ENCODE data around the gene LAS1L.
"Not testable (repeated sequence)": the region's sequence is repeated elsewhere in the genome, so short reads cannot be mapped to it uniquely, and the experiment has no call there.

LAS1L gene

DNA sequence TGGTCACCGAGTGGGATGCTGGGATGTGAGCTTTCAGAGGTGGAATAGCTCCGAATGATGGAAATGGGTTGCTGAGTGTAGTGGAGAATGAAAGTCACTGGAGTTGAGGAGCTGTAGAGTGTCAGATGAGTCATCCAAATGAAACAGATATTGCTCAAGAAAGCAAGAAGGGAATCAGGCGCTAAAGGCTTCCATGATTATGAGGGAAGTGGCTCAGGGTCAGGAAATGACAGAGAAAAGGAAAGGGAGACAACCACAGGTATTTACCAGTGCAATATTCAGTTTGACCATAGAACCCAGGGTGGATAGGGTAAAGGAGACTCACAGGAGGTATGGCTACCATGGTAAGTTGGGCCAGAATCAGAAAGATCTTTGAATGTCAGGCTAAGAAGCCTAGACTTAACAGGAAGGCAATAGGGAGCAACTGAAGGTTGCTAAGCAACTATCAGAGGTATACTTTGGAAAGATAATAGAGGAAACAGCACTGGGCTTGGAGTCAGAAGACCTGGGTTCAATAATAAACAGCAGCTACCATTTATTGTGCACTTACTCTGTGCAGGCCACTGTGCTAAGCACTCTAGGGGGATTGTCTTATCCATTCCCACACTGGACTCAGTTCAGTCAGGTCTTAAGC, 11.7 kb downstream of the LAS1L start:
- DNase-seq (ENCODE audit: extremely low spot score): no peak
- ChIA-PET CTCF (no interaction called here), POLR2A (interaction anchor here (1.5 kb wide), 1 partner anchor 12 kb away, joined by 4 read pairs; the partner anchor contains the start of gene LAS1L)
- TF ChIP-seq FOXM1 (IDR thresholded peaks at IDR 0.05; ENCODE audit: borderline replicate concordance) (no peak), SP1 (IDR thresholded peaks at IDR 0.05) (no peak), L3MBTL2 (conservative IDR thresholded peaks at IDR 0.05) (no peak), ZNF384 (IDR thresholded peaks at IDR 0.05) (no peak), SUZ12 (IDR thresholded peaks at IDR 0.05) (no peak), LEF1 (IDR thresholded peaks at IDR 0.05; ENCODE audit: borderline replicate concordance) (no peak), TARDBP (IDR thresholded peaks at IDR 0.05) (no peak), ARNT (IDR thresholded peaks at IDR 0.05) (no peak)
- TF ChIP-seq, protein P1, sequence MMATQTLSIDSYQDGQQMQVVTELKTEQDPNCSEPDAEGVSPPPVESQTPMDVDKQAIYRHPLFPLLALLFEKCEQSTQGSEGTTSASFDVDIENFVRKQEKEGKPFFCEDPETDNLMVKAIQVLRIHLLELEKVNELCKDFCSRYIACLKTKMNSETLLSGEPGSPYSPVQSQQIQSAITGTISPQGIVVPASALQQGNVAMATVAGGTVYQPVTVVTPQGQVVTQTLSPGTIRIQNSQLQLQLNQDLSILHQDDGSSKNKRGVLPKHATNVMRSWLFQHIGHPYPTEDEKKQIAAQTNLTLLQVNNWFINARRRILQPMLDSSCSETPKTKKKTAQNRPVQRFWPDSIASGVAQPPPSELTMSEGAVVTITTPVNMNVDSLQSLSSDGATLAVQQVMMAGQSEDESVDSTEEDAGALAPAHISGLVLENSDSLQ (IDR thresholded peaks at IDR 0.05): no peak

DNA sequence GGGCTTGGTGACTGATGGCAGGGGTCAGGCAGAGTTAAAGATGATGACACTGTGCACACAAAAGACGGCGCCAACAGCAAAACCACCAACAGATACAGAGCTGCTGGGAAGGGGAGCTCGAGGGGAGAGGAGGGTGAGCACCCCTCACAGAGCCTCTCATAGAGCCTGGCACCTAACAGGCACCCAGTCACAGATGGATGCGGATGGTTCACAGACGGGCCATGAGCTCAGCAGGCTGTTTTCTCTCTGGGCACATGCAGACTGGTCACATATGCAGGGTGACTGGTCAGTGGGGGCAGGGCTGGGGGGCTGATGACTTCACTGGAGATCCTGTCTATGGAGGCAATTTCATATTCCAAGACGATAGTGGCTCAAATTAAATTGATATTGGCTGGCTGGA, 15.1 kb downstream of the LAS1L start:
- CTCF ChIA-PET; DNase-seq (ENCODE audit: extremely low spot score); POLR2A ChIA-PET: not testable (repeated sequence)

DNA sequence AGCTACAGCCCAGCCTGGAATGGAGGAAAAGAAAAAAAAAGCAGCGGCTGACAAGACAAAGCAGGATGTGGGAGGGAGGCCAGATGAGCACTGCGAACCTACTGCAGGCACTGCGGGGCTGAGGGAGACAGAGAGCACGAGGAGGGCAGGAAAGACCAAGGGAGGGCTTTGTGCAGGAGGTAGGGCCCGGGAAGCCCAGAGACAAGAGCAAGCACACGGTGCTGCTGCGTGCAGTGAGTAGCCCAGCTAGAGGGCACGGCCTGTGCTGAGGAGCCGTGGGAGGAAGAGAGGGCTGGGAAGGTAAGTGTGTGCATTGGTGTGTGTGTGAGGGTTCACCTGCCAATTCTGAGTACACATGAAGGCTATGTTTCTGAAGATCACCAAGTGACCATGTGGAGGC, 15.6 kb downstream of the LAS1L start:
- POLR2A ChIA-PET; DNase-seq (ENCODE audit: extremely low spot score): not testable (repeated sequence)
- CTCF ChIA-PET: interaction anchor here (0.6 kb wide), 1 partner anchor 606 kb away, joined by 3 read pairs; no protein-coding TSS in a partner anchor

DNA sequence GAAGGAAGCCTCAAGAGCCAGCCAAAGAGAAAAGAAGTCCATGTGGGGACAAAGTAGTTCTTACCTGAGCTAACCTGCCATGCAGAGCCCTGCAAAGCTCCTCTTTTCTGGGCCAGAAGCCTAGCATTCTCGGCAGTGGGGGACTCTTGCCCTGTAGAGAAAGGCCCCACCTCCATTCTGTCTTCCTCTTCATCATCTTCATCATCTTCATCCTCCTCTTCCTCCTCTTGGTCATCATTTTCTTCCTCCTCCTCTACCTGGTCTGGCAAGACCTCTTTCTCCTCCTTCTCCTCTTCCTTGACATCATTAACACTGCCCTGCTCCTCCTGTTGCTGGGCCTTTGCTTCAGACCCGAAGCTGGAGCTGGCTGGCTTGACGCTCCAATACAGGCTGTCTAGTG, 16.7 kb downstream of the LAS1L start:
- no peak for TF ChIP-seq ZNF384 (IDR thresholded peaks at IDR 0.05)
- TF ChIP-seq, protein P1 (IDR thresholded peaks at IDR 0.05): no peak
- TF ChIP-seq NFRKB (IDR thresholded peaks at IDR 0.05): no peak
- TF ChIP-seq SP1 (IDR thresholded peaks at IDR 0.05): no peak
- no peak for TF ChIP-seq HDGF (IDR thresholded peaks at IDR 0.05; ENCODE audit: borderline replicate concordance)
- TF ChIP-seq FOXA1 (IDR thresholded peaks at IDR 0.05): no peak
- TF ChIP-seq ELF4 (IDR thresholded peaks at IDR 0.05): no peak
- TF ChIP-seq CTBP1 (IDR thresholded peaks at IDR 0.05; ENCODE audit: borderline replicate concordance): no peak
- TF ChIP-seq ARNT (IDR thresholded peaks at IDR 0.05): no peak
- no peak for TF ChIP-seq SUZ12 (IDR thresholded peaks at IDR 0.05)
- TF ChIP-seq FOXK2 (IDR thresholded peaks at IDR 0.05): no peak
- no peak for DNase-seq (ENCODE audit: extremely low spot score)
- POLR2A ChIA-PET: no interaction called here
- CTCF ChIA-PET: no interaction called here

DNA sequence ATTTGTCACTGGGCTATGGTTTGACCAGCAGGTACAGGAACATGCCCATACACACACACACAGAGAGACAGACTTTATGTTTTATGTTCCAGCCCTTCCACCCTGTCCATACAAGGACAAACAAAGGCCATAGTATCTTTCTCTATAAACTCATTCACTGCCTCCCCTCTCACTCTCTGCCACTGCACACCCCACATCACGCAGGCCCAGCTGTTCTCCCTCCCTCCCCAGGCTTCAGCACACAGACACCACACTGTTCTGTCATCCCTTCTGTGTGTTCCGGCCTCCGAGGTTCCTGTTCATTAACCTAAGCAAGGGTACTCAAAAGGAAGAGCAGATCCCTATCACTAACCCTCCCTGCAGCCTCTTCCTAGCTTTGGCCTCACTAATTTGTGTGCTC, 17.8 kb downstream of the LAS1L start:
- POLR2A ChIA-PET: no interaction called here
- CTCF ChIA-PET: no interaction called here
- no peak for TF ChIP-seq TARDBP (IDR thresholded peaks at IDR 0.05)
- TF ChIP-seq, protein P1 (IDR thresholded peaks at IDR 0.05): no peak
- TF ChIP-seq L3MBTL2 (conservative IDR thresholded peaks at IDR 0.05): no peak
- TF ChIP-seq NFRKB (IDR thresholded peaks at IDR 0.05): no peak
- no peak for TF ChIP-seq FOXA1 (IDR thresholded peaks at IDR 0.05)
- TF ChIP-seq SUZ12 (IDR thresholded peaks at IDR 0.05): no peak
- no peak for TF ChIP-seq FOXM1 (IDR thresholded peaks at IDR 0.05; ENCODE audit: borderline replicate concordance)
- no peak for TF ChIP-seq BHLHE40 (IDR thresholded peaks at IDR 0.05; ENCODE audit: borderline replicate concordance)
- no peak for TF ChIP-seq LEF1 (IDR thresholded peaks at IDR 0.05; ENCODE audit: borderline replicate concordance)
- no peak for TF ChIP-seq ARNT (IDR thresholded peaks at IDR 0.05)
- TF ChIP-seq CTBP1 (IDR thresholded peaks at IDR 0.05; ENCODE audit: borderline replicate concordance): no peak
- TF ChIP-seq ELF4 (IDR thresholded peaks at IDR 0.05): no peak
- no peak for TF ChIP-seq ZNF384 (IDR thresholded peaks at IDR 0.05)
- TF ChIP-seq FOXK2 (IDR thresholded peaks at IDR 0.05): no peak
- TF ChIP-seq SP1 (IDR thresholded peaks at IDR 0.05): no peak
- no peak for TF ChIP-seq HDGF (IDR thresholded peaks at IDR 0.05; ENCODE audit: borderline replicate concordance)
- DNase-seq (ENCODE audit: extremely low spot score): no peak

DNA sequence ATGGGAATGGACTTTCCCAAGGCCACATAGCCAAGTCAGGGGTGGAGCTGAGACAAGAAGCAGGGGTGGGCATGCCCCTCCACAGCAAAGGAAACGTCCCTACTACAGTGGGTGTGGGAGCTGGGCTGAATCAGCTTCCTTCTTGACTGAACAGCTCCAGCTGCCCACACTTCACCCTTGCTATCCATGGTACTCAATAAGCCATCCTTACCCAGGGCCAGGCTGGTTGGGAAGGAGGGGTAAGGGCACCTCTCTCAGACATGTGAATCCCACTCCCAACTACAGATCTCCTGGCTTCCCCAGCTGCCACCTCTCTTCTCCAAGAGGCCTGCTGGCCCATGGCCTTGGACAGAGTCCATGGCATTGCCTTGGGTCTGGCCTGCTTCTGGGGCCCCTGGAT, 21.0 kb downstream of the LAS1L start:
- no peak for DNase-seq (ENCODE audit: extremely low spot score)
- TF ChIP-seq, protein P1 (IDR thresholded peaks at IDR 0.05): no peak
- TF ChIP-seq HDGF (IDR thresholded peaks at IDR 0.05; ENCODE audit: borderline replicate concordance) (no peak), FOXK2 (IDR thresholded peaks at IDR 0.05) (no peak), SUZ12 (IDR thresholded peaks at IDR 0.05) (no peak)
- CTCF ChIA-PET: no interaction called here
- POLR2A ChIA-PET: interaction anchor here (2.0 kb wide), 1 partner anchor 21 kb away, joined by 4 read pairs; the partner anchor contains the start of gene LAS1L

DNA sequence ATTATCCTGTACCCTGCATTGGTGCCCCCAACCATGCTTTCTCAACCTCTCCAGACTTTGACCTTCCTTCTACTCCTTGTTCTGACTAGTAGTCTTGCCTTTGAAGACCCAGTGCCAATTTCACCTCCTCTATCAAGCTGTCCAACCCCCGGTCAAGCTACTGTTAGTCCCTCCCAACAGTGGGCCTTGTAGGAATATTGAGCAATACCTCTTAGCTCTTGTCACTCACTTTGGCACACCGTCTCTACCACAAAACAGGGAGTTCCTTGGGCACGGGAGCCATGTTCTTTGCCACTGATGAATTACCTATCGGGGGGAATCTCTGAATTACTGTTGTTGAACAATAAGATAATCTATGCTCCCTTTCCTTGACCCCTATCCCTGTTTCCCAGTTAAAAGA, 25.2 kb downstream of the LAS1L start:
- TF ChIP-seq HDGF (IDR thresholded peaks at IDR 0.05; ENCODE audit: borderline replicate concordance) (no peak), NFRKB (IDR thresholded peaks at IDR 0.05) (no peak), FOXM1 (IDR thresholded peaks at IDR 0.05; ENCODE audit: borderline replicate concordance) (no peak), ELF4 (IDR thresholded peaks at IDR 0.05) (no peak), SP1 (IDR thresholded peaks at IDR 0.05) (no peak), L3MBTL2 (conservative IDR thresholded peaks at IDR 0.05) (no peak), FOXA1 (IDR thresholded peaks at IDR 0.05) (no peak), ARNT (IDR thresholded peaks at IDR 0.05) (no peak), FOXK2 (IDR thresholded peaks at IDR 0.05) (no peak), BHLHE40 (IDR thresholded peaks at IDR 0.05; ENCODE audit: borderline replicate concordance) (no peak), TARDBP (IDR thresholded peaks at IDR 0.05) (no peak), SUZ12 (IDR thresholded peaks at IDR 0.05) (no peak), ZNF384 (IDR thresholded peaks at IDR 0.05) (no peak), CTBP1 (IDR thresholded peaks at IDR 0.05; ENCODE audit: borderline replicate concordance) (no peak), LEF1 (IDR thresholded peaks at IDR 0.05; ENCODE audit: borderline replicate concordance) (no peak)
- TF ChIP-seq, protein P1 (IDR thresholded peaks at IDR 0.05): no peak
- DNase-seq (ENCODE audit: extremely low spot score): no peak
- POLR2A ChIA-PET: no interaction called here
- CTCF ChIA-PET: no interaction called here

Data from HEK293T (cell line).